Activated CD4-positive, alpha-beta T cell treated with anti-CD3 and anti-CD28 coated beads for 24 hours (primary cell): ENCODE data around the gene VNN1.
"Not testable (repeated sequence)": the region's sequence is repeated elsewhere in the genome, so short reads cannot be mapped to it uniquely, and the experiment has no call there.

Experiments used
- DNase-seq, 2 donors: peaks; one replicate each; pipeline ENCODE4 v3.0.0-alpha.2; 2020; ENCODE audit warnings: low read depth in 2 of 2

VNN1 gene

DNA sequence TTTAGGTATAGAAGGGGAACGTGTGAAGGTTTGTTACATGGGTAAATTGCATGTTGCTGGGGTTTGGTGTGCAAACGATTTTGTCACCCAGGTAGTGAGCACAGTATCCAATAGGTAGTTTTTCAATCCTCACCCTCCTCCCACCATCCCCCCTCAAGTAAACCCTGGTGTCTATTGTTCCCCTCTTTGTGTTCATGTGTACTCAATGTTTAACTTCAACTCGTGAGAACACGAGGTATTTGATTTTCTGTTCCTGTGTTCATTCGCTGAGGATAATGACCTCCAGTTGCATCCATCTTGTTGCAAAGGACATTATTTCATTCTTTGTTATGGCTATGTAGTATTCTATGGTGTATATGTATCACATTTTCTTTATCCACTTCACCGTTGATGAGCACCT is 11.6 kb upstream of the VNN1 start:
- DNase-seq: no peak

DNA sequence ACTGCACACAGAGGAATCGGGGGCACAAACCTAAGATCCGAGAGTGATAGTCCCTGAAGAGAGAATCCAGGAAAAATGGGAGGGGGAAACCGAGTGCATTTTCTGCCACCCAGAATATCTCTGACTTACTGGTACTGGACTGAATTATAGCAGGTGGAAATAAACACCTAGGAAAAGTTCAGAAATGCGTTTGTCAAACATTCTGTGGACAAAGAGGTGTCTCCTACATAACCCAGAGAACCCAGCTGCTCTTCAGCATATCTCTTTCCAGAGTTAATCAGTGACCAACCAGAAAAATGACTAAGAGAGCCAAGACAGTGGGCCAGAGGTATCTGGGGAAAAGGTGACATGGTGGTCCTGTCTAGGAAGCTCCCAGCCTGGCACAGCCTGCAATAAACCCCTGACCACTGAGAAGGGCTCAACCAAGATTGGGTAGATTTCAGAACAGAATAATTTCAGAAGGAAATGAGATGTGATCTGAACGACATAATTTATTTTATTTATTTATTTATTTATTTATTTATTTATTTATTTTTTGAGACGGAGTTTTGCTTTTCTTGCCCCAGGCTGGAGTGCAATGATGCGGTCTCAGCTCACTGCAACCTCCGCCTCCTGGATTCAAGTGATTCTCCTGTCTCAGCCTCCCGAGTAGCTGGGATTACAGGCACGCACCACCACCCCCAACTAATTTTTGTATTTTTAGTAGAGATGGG is 6.0 kb upstream of the VNN1 start:
- no peak for DNase-seq

DNA sequence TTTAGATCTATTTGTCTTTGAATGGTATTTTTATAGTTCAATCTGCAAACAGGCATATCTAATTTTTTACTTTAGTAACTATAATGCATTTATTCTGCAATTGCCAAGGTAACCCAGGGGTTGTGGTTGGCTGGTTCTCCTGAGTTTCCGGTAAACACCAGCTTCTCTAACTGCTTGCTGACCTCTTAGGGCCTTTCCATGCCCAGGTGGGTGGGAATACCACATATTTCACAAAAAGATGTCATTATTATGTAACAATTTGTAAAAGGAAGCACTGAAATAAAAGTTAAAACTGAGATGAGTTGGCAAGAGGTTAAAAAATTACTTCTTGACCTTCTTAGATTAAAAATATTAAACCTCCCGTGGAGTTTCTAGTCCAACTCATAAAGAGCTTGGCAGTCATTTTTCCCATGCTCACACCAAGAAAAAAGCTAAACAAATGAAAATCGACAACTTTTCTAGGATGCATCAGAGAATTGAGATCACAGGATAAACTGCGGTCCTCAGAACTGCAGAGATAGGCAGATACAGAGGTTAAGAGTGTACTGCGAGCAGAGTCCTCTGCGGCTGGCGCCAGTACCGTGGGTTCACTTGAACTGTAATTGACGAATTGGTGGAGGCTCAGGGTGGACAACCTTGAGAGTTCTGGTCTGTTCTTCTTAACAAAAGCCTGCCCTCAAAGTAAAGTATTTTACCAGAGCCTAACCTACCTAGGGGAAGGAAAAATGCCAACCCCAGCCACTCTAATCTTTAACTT is 2.2 kb upstream of the VNN1 start:
- no peak for DNase-seq

DNA sequence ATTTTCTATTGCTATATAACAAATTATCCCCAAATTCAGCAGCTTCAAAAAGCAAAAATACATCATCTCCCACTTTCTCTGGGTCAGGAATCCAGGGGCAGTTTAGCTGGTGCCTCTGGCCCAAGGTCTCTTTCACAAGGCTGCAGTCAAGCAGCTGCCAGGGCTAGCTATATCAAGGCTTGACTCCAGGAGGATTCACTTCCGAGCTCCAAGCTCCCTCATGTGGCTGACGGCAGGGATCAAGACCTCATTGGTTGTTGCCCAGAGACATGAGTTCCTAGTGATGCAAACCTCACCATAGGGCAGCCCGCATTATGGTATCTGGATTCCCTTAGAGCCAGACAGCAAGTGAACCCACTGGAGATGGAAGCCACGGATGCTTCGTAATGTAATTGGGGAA is 1.3 kb upstream of the VNN1 start:
- no peak for DNase-seq

DNA sequence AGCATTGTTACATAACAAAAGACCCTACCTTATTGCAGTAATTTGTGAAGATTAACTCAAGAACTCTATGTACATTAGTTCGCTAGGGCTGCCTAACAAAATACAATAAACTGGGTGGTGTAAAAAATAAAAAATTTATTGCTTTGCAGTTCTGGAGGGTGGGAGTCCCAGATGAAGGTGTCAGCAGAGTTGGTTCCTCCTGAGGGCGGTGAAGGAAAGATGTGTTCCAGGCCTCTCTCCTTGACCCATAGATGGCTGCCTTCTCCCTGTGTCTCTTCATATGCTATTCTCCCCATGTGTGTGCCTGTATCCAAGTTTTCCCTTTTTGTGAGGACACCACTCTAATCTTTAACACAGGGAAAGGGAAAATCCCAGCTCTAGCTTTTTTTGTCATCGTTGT is 305 bp upstream of the VNN1 start:
- no peak for DNase-seq

DNA sequence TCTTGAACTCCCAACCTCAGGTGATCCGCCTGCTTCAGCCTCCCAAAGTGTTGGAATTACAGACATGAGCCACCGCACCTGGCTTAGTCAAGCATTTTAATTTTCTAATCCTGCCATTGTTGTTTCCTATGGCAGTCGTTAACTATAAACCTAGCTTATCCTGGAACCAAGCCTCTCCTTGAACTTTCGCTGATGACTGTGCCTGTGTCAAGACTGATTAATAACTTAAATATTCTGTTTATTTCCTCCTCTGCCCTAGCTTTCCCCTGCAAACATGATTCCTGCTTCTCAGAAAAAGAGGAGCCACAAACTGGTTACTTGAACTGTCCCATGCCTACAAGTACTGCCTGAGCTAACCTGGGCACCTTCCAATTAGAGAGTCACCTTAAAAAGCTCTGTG is 1.5 kb downstream of the VNN1 start:
- DNase-seq: no peak

DNA sequence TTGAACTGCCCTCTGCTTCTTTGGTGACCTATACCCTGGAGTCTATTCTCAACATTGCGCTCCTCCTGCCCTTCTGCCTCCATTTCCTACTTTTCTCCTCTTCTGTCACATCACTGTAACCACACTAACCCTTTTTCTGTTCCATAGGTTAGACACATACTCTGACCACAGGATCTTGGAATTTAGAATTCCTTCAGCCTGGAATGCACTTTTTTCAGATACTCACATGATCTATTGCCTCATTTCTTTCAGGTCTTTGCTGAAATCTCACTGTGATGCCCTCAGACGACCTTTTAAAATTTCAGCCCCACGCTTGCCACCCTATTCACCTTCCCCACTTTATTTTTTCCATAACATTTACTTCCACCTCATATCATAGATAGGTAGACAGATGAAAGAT is 5.1 kb downstream of the VNN1 start:
- DNase-seq: no peak

DNA sequence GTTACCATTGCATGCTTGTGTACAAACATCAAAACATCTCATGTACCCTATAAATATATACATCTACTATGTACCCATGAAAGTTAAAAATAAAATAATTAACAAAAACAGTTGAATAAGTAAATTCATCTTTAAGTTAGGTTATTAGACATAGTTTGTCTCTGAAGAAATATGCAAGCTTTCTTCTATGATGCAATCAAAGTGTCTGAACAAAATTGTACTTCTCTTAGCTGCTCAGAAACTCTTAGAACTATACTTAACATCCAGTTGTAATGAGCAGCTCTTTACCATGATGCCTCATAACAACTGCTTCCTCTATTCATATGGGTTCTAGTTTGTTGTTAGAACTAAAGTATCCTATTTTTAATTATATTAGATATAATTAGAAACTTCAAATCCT is 5.9 kb downstream of the VNN1 start:
- no peak for DNase-seq

DNA sequence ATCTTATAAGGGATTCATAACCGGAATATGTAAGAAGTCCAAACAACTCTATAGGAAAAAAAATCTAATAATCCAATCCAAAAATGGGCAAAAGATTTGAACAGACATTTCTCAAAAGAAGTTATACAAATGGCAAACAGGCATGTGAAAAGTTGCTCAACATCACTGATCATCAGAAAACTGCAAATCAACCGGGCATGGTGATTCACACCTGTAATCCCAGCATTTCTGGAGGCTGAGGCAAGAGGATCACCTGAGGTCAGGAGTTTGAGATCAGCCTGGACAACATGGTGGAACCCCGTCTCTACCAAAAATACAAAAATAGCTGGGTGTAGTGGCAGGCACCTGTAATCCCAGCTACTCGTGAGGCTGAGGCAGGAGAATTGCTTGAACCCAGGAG is 7.1 kb downstream of the VNN1 start:
- not testable (repeated sequence) for DNase-seq

DNA sequence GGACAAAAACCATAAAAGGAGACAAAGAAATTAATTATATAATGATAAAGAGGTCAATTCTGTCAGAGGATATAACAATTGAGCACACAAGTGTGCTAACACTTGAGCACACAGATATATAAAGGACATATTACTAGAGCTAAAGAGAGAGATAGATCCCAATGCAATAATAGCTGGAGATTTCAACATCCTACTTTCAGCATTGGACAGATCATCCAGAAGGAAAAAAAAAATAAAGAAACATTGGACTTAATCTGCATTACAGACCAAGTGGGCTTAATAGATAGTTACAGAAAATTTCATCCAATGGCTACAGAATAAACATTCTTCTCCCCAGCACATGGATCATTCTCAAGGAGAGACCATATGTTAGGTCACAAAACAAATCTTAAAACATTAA is 9.9 kb downstream of the VNN1 start:
- no peak for DNase-seq

DNA sequence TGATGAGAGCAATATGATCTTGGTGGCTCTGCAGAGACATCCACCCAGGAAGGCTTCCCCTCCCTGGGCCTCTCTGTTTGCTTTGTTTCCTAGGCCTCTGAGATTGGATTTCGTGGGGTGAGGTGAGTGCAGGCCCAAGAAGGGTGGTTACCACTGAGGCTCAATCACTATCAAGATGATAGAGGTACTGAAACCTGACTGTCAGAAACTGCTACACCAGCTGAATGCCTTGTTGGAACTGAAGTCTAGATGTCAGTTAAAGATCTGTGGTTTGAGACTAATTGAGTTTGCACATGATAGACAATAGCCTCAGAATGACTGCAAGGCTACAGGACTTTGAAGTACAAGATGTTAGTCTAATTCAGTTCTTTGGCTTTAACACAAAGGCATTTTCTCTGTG is 15.2 kb downstream of the VNN1 start:
- DNase-seq: no peak

DNA sequence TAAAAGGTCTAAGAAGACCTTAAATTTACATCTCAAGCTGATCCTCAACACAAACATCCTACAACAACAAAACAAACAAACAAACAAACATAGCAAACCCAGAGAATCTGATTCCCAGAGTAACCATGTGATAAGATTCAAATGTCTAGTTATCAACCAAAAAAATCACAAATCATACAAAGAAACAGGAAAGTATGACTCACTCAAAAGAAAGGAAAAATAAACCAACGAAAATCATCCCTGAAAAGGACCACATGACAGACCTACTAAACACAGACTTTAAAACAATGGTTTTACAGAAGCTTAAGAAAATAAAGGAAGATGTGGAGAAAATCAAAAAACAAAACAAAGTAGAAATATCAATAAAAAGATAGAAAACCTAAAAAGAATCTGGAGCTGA is 18.1 kb downstream of the VNN1 start:
- DNase-seq: no peak

DNA sequence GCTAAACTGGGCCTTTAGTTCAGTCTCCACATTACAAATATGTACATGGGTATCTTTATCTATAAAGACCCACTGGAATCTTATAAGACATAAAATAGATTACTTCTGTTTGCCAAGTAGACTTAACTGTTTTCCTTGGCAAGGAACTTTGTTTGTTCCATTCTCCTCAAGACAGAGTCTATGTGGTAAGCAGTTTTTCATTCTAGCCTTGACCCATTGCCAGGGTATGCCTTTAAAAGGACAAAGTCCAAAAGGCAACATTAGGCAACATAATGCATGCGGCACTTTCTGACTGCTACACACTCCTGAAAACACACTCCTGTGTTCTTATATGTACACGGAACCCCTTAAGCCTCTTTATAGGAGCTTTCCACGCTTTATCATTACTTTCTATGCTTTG is 20.4 kb downstream of the VNN1 start:
- no peak for DNase-seq

DNA sequence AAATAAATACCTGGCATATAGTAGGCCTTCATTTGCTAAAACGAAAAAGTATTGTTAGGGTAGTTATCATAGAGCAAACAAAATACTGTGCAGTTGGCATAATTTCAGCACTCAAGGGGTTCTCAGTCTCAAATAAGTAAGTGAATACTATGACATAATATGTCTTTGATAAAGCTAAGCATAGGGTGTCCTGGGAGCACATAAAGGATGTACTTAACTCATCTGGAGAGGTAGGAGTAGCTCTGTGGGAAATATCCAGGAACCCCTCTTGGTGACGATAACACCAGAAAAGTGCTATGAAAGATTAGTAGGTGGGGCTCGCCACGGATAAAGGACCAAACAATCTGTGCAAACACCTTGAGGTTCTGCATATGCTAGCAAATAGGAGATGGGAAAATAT is 23.2 kb downstream of the VNN1 start:
- no peak for DNase-seq

DNA sequence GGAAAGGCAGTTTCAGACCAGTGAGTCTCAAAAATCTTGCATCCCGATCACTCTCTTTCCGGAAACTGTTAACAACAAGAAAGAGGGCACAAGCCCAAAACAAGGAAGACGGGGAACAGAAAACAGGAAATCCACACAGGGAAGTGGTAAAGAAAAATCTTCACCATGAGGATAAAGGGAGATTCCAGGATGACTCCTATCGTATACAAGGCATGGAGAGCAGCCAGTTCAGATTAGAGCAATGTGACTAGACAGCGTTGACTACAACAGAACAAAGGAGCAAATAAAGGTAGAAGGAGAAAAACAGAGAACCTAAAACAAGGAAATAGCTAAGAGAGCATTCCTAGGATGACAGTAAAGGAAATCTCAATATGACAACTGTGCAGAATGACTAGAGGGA is 26.5 kb downstream of the VNN1 start:
- DNase-seq: no peak

DNA sequence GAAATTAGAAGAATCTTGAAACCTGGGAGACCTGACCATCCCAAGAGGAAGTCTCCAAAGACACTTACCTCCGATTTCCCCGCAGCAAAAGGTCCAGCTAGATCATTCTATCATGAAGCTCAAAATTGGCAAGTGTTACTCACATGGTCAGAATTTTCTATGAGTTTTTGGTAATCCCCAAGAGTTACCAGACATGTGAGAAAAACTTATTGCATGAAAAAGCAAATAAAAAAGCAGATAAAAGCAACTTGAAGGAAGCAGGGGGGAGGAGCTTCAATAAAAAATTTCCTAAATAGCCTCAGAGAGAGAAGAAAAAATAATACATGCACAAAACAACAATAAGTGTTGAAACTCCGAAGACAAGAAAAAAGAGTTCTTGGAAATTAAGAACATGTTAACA is 27.3 kb downstream of the VNN1 start:
- no peak for DNase-seq

DNA sequence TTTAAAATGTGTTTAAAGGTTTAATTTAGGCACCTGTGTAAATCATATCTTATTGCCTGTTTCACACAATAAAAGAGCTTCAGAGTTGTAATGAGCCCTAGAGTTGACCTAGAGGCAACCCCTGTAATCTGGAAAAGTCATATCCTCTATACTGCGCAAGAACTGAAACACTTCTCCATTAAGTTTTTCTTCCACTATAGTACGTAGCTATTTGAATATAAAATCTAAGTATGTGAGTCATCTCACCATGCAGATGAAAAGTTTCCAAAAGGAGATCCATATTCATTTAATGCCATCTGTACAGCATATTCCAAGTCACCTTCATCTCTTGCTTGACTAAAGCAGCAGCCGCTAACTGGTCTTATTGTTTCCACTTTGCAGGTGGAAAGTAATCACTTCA is 28.8 kb downstream of the VNN1 start:
- no peak for DNase-seq

DNA sequence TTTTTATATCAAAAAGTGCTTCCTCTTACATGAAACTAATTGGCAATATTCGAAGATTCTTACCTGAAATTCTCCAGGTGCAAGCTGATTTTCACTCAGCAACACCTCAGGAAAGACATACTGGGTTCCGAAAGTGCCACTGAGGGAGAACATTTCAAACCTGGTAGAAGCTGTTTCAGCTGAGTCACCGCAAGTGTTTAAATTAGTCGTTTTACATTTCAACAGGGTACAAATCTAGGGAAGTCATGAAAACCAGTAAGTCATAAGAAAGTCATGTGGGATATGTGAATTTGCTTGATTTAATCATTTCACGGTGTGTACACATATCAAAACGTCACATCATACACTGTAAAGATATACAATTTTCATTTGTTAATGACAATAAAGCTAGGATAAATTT is 29.6 kb downstream of the VNN1 start:
- no peak for DNase-seq

DNA sequence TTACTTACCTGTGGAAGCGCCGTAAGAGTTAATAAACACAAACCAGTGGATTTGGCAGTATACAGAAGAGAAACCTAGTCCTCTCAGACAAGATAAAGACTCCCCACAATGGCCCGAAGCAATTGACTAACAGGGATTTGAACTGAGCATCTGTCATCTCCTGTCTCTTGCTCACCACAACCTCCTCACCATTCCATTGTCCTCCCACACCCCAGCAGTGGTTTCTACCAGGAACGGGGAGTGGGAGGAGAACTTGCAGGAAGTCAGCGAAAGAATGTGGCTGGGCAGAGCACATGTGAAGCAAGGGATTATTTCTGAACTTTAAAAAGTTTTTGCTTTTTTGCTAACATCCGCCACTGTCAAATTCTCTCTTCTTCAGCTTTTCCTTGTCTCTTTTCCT is 30.3 kb downstream of the VNN1 start:
- DNase-seq: no peak

DNA sequence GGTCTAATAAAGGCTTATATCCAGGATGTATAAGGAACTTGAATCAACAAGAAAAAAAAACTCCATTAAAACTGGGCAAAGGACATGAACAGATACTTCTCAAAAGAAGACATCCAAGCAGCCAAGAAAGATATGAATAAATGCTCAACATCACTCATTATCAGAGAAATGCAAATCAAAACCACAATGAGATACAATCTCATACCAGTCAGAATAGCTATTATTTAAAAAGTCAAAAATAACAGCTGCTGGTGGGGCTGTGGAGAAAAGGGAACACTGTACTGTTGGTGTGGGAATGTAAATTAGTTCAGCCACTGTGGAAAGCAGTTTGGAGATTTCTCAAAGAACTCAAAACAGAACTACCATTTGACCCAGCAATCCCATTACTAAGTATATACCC is 34.8 kb downstream of the VNN1 start:
- not testable (repeated sequence) for DNase-seq

DNA sequence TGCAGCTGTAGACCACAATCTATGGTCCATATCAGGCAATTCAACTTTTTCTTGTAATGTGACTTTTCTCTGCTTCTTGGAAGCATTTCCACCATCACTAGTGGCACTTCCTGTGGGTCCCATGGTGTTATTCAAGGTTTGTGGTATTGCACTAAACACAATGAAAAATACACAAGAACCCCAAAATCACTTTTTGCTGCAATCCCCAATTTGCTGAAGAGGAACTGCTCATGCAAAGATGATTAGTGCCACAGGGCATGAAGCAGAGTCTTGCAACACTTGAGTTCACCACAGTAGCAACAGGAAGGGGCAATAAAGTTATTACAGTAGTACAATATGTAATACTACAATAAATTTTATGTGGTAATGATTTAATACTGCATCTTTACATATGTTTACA is 38.1 kb downstream of the VNN1 start:
- no peak for DNase-seq

DNA sequence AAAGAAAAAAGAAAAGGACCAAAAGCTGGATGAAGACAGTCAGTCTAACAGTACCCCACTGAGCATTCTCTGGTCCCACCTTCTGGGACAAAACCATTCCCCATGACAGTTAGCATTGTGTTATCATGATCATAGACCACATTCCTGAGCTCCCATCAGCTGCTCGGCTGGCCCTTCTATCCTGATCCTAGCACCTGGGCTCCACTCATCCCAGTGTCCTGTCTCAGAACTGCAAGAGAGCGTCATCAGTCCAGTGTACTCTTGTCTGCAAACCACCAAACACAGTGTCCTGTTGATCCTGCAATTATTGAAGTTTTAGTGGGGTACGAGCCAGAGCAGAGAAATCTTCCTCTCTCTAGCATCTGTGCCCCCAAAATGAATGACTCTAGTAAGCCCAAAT is 38.9 kb downstream of the VNN1 start:
- no peak for DNase-seq

DNA sequence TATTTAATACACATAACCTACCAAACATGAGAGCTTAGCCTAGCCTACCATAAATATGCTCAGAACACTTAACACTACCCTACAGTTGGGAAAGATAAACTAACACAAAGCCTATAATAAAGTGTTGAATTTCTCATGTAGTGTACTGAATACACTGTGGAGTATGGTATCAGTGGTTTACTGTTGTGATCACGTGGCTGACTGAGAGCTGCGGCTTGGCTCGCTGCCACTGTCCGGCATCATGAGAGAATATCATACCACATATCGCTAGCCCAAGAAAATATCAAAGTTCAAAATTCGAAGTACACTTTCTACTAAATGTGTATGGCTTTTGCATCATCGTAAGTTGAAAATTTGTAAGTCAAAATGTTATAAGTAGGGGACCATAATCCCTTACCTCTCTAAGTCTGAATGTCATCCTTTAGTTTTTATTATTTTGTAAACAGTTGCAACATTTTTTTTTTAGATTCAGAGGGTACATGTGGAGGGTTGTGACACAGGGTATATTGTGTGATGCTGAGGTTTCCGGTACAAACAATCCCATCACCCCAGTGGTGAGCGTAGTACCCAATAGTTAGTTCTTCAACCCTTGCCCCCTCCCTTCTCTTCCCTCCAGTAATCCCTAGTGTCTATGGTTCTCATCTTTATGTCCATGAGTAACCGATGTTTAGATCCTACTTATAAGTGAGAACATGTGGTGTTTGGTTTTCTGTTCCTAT is 40.3 kb downstream of the VNN1 start:
- no peak for DNase-seq
